Lung microvascular endothelial cell (primary cell): ENCODE results near the gene ALAD. TPM values are rescaled to one million over a fixed set of nuclear protein-coding genes. Genes with fewer than 3 reads are reported as not detected.
"Not testable (repeated sequence)": the region's sequence is repeated elsewhere in the genome, so short reads cannot be mapped to it uniquely, and the experiment has no call there.

Experiments
- DNase-seq, 2 donors: peaks; one replicate each; pipeline versions ENCODE4 v3.0.0 to v3.0.0-alpha.2; 2010; ENCODE audit warnings: low read depth in 2 of 2
- total RNA-seq: library from RNA; depleted of rRNA; stranded (reverse); fragments of >200 nt; gene quantifications from 2 replicates; pipeline ENCODE4 v1.2.1, GENCODE V29; 2014

Gene ALAD
- total RNA-seq, 1 donor from 2014 or later: 14.1 TPM

DNA sequence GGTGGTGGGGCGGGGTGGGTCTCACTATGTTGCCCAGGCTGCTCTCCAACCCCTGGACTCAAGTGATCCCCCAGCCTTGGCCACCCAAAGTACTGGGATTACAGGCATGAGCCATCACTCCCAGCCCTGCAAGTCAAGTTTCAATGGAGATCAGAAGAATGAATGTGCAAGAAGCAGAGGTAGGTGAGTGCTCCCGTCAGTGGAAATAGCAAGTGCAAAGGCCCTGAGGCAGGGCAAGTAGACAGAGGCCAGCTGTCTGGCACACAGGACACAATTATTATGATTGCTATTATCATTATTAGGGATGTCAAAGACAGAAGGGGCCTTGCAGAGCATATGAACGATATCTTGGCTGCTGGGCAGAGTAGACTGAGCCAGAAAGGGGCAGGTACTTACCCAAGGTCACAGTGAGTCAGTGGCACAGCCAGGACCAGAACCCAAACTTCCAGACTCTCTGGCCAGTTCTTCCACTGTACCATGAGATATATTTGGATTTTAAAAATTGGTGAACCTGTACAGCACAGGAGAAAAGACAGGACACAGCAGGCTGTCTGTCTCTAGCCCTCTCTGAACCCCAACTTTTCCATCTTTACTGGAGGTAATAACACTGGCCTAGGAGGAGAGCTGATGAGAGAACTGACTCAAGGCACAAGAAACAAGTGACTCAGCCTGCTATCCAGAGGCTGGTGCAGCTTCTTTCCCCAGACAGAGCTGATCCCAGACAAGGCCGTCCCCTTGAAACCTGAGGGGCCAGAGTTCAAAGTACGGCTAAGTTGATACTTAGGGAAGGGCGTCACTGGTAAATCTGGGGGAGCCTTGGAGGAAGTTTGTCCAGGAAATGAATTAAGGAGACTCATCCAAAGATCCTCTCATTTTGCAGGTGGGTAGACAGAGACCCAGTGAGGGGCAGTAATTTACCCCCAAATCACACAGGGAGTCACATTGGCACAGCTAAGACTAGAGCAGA is 25.7 kb downstream of the ALAD start:
- DNase-seq: peak in 1 of 2 donors; percentile 11

GRCh38 chr9:113373676-113374392 is 27.2 kb downstream of the ALAD start:
- DNase-seq: no peak

DNA sequence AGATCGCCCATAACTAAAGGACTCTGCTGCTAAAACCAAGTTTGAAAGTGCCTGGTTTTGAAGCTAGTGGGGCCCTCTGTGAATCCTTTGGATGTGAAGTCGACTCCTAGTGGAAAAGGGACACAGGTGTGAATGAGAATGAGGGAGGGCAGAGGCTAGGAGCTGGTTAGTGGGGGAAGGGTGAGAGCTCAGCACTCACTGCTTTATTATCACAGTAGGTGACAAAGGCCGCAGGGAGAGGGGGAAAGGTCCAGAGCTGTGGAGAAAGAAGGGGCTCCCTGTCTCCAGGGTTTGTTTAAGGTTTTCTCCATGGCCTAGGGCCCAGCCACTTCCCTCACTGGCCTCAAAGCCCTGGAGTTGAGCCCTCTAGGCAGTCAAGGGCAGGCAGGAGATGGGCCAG is 27.8 kb downstream of the ALAD start:
- DNase-seq: no peak

- DNase-seq: no peak
These were observed 29.0 kb downstream of the ALAD start for GRCh38 chr9:113372059-113372458.

DNA sequence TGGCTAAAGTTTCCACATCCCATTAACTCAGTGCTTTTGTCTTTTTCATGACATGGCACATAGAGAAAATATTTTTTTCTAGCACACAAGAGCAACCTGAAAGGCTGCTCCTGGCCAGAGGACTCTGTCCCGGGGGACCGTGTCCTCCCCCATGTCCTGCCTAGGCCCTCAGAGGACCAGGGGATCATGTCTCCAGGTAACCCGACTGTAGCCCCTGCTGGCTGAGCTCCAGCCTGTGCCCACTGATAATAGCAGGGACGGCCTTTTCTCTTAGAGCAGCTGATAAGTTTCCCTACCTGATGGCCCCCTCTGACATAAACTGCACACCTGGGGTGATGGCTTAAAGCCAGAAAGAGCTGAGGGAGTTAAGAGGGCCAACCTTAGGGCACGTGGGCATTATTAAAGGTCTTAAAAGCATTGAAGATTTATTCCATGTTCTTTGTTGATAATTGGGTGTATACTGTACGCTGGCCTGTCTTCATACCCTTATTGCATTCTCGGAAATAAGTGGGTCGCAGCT is 30.2 kb downstream of the ALAD start:
- no peak for DNase-seq

DNA sequence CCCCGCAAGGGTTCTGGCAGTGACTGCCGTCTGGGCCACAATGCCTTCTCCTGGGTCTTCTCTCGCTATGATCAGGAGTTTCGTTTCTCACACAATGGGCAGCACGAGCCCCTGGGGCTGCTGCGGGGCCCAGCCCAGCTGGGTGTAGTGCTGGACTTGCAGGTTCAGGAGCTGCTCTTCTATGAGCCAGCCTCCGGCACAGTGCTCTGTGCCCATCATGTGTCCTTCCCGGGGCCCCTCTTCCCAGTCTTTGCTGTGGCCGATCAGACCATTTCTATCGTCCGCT is 31.3 kb downstream of the ALAD start:
- DNase-seq: no peak

- no peak for DNase-seq
These were observed 31.9 kb downstream of the ALAD start for GRCh38 chr9:113368982-113369854.

GRCh38 chr9:113368348-113368981 is 32.6 kb downstream of the ALAD start:
- no peak for DNase-seq

DNA sequence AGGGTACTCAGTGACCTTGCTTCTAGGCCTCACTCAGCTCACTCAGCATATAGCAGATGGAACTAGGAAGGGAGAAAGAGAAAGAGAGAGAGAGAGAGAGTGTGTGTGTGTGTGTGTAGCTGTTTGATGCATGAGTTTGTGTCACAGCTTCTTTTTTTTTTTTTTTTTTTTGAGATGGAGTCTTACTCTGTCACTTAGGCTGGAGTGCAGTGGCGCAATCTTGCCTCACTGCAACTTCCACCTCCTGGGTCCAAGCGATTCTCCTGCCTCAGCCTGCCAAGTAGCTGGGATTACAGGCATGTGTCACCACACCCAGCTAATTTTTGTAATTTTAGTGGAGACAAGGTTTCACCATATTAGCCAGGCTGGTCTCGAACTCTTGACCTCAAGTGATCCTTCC is 35.4 kb downstream of the ALAD start:
- DNase-seq: not testable (repeated sequence)

DNA sequence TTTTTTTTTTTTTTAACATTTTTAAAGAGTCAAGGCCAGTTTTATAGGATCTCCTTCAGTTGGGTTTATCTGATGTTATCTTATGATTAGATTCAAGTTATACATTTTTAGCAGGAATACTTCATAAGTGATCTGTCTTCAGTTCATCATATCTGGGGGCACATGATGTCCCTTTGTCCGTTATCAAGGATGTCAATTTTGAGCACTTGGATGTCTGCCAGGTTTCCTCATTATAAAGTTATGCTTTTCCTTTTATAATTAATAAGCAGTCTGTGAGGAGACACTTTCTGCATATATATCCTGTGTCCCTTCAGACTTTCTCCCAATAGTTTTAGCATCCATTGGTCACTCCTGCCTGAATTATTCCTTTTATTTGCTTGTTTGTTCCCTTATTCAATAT is 36.1 kb downstream of the ALAD start:
- DNase-seq: no peak

- DNase-seq: no peak
These were observed 37.7 kb downstream of the ALAD start for GRCh38 chr9:113363336-113363735.

GRCh38 chr9:113361304-113362018 is 39.6 kb downstream of the ALAD start:
- peak in 1 of 2 donors; percentile 33 for DNase-seq

- no peak for DNase-seq
These were observed 40.7 kb downstream of the ALAD start for GRCh38 chr9:113360242-113360842.

DNA sequence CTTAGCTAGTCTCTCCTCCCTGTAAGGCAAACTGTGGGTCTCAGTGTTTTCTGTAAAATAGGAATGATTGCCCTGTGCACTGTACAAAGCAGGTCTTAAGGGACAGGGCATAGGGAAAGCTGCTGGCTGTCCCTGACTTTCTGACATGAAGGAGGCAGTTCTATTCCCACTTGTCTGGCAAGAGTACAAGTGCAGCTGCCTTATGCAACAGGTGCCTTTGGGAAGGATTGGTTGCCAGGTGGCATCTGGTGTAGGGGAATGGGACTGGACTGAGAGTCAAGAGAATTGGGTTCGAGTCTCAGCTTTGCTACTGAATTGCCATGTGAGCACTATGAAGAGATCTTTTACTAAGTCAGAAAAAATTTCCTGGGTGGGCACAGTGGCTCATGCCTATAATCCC is 41.7 kb downstream of the ALAD start:
- DNase-seq: no peak

GRCh38 chr9:113356686-113357292 is 44.3 kb downstream of the ALAD start:
- no peak for DNase-seq

- DNase-seq: no peak
These were observed 46.0 kb downstream of the ALAD start for GRCh38 chr9:113355040-113355596.

GRCh38 chr9:113352411-113352810 is 48.7 kb downstream of the ALAD start:
- no peak for DNase-seq

GRCh38 chr9:113352006-113352405 is 49.1 kb downstream of the ALAD start:
- no peak for DNase-seq

- peak in 1 of 2 donors; percentile 23 for DNase-seq
These were observed 50.1 kb downstream of the ALAD start for GRCh38 chr9:113350937-113351336.
